H1 (cell line): Measurements from ENCODE around the gene FLNC. TPM values are rescaled to one million over a fixed set of nuclear protein-coding genes. Genes with fewer than 3 reads are reported as not detected.

Source experiments
- CTCF ChIA-PET: fragments of 300-600 bp; sonication (Branson Sonifier 250); formaldehyde crosslinking; loops from one replicate; lab custom pipeline; 2021; ENCODE audit not compliant: partially characterized antibody; lab: Charles Lee
- POLR2A ChIA-PET: fragments of 300-600 bp; sonication (Branson Sonifier 250); formaldehyde crosslinking; loops from one replicate; lab custom pipeline; 2021; ENCODE audit warnings: inconsistent platforms; ENCODE audit not compliant: partially characterized antibody; lab: Charles Lee
- DNase-seq, 2 experiments: peaks; one replicate each; pipeline versions ENCODE4 v3.0.0 to v3.0.0-alpha.2; 2010 to 2022; ENCODE audit warnings: low spot score in 2 of 2, low read depth in 1 of 2, mixed read lengths in 1 of 2
- FAIRE-seq: peaks from 2 replicates; lab custom pipeline; 2011; peaks lifted over from hg19 to GRCh38; lab: Jason Lieb, UNC
- H2AFZ ChIP-seq: 2 replicates; pipeline ENCODE4 v1.8.1; 2012; ENCODE audit warnings: low read length, inconsistent platforms
- H2AK5ac ChIP-seq: 2 replicates; pipeline ENCODE4 v1.6.1; 2013; ENCODE audit warnings: low read depth, low read length
- H2BK120ac ChIP-seq: replicated peaks from 2 replicates; pipeline ENCODE3; 2013; ENCODE audit warnings: low read depth, low read length, inconsistent platforms
- H2BK12ac ChIP-seq: 2 replicates; pipeline ENCODE4 v1.6.1; 2013; ENCODE audit warnings: low read depth, low read length
- H2BK15ac ChIP-seq: 2 replicates; pipeline ENCODE4 v1.6.1; 2013; ENCODE audit warnings: low read length
- H2BK20ac ChIP-seq: 2 replicates; pipeline ENCODE4 v1.6.1; 2013; ENCODE audit warnings: low read length
- H2BK5ac ChIP-seq: 2 replicates; pipeline ENCODE4 v1.6.1; 2013; ENCODE audit warnings: low read depth, low read length
- H3K14ac ChIP-seq: 2 replicates; pipeline ENCODE4 v1.6.1; 2013; ENCODE audit warnings: inconsistent platforms; ENCODE audit not compliant: insufficient read length
- H3K18ac ChIP-seq: 2 replicates; pipeline ENCODE4 v1.6.1; 2013; ENCODE audit warnings: low read length; ENCODE audit errors: extremely low read depth
- H3K23ac ChIP-seq: 2 replicates; pipeline ENCODE4 v1.6.1; 2013; ENCODE audit warnings: inconsistent platforms; ENCODE audit not compliant: insufficient read length
- H3K23me2 ChIP-seq: 2 replicates; pipeline ENCODE4 v1.6.1; 2013; ENCODE audit warnings: low read depth, low read length
- H3K27ac ChIP-seq: 2 replicates; pipeline ENCODE4 v1.6.1; 2011; ENCODE audit warnings: low read depth, low read length, inconsistent platforms
- H3K27me3 ChIP-seq, 4 experiments: replicated peaks in 1 of 4; 1 replicate in 1 of 4; 2 replicates in 3 of 4; pipeline versions ENCODE4 v1.6.1 to v1.8.1; 2011 to 2013; ENCODE audit warnings: low read length in 3 of 4, mild to moderate bottlenecking in 3 of 4, inconsistent platforms in 2 of 4, mixed read lengths in 2 of 4, moderate library complexity in 1 of 4; ENCODE audit not compliant: control insufficient read depth in 3 of 4, insufficient read depth in 3 of 4; ENCODE audit errors: extremely low read depth in 1 of 4
- H3K36me3 ChIP-seq, 4 experiments: 2 replicates each; pipeline versions ENCODE4 v1.6.1 to v1.8.1; 2011 to 2013; ENCODE audit warnings: mild to moderate bottlenecking in 4 of 4, low read length in 3 of 4, moderate library complexity in 2 of 4, control low read depth in 1 of 4, inconsistent platforms in 1 of 4; ENCODE audit not compliant: insufficient read depth in 4 of 4, control insufficient read depth in 2 of 4
- H3K4ac ChIP-seq: replicated peaks from 2 replicates; pipeline ENCODE3; 2013; ENCODE audit warnings: low read length, low read depth, mixed read lengths, inconsistent platforms; ENCODE audit not compliant: insufficient read length
- H3K4me1 ChIP-seq, 4 experiments: replicated peaks in 1 of 4; 1 replicate in 1 of 4; 2 replicates in 3 of 4; pipeline versions ENCODE4 v1.6.1 to v1.8.1; 2011 to 2013; ENCODE audit warnings: low read length in 3 of 4, inconsistent platforms in 2 of 4, mixed read lengths in 1 of 4; ENCODE audit not compliant: insufficient read depth in 4 of 4, control insufficient read depth in 3 of 4
- H3K4me2 ChIP-seq, 2 experiments: 2 replicates each; pipeline versions ENCODE4 v1.6.1 to v1.8.1; 2011 to 2013; ENCODE audit warnings: low read depth in 2 of 2, low read length in 2 of 2, control low read depth in 1 of 2, inconsistent platforms in 1 of 2, mild to moderate bottlenecking in 1 of 2; ENCODE audit not compliant: insufficient read depth in 1 of 2
- H3K4me3 ChIP-seq, 4 experiments: fragments of 200-600, 300-600 bp in 1 of 4; sonication (generic), shearing (Covaris generic), sonication (Bioruptor Twin) in 1 of 4; 2 replicates each; pipeline versions ENCODE4 v1.5.1 to v1.8.1; 2011 to 2016; ENCODE audit warnings: low read length in 4 of 4, low read depth in 3 of 4, control low read depth in 2 of 4, inconsistent platforms in 2 of 4, mild to moderate bottlenecking in 2 of 4, mixed read lengths in 1 of 4, moderate library complexity in 1 of 4; ENCODE audit not compliant: insufficient read depth in 2 of 4; ENCODE audit errors: extremely low read depth in 1 of 4
- H3K56ac ChIP-seq: replicated peaks from 2 replicates; pipeline ENCODE3; 2013; ENCODE audit warnings: low read depth, mild to moderate bottlenecking, mixed read lengths, low read length, inconsistent platforms; ENCODE audit not compliant: insufficient read length
- H3K79me1 ChIP-seq: 2 replicates; pipeline ENCODE4 v1.6.1; 2013; ENCODE audit warnings: low read depth, low read length, control low read depth
- H3K79me2 ChIP-seq, 2 experiments: 2 replicates each; pipeline versions ENCODE4 v1.6.1 to v1.8.1; 2012 to 2013; ENCODE audit warnings: low read length in 2 of 2, mild to moderate bottlenecking in 2 of 2, inconsistent platforms in 1 of 2; ENCODE audit not compliant: insufficient read depth in 2 of 2, control insufficient read depth in 1 of 2
- H3K9ac ChIP-seq, 4 experiments: replicated peaks in 1 of 4; 1 replicate in 1 of 4; 2 replicates in 3 of 4; pipeline versions ENCODE4 v1.6.1 to v1.8.1; 2011 to 2013; ENCODE audit warnings: low read depth in 3 of 4, low read length in 3 of 4, control low read depth in 2 of 4, mild to moderate bottlenecking in 2 of 4, moderate library complexity in 2 of 4, inconsistent platforms in 1 of 4; ENCODE audit errors: extremely low read depth in 1 of 4
- H3K9me3 ChIP-seq, 2 experiments: 2 replicates each; pipeline versions ENCODE4 v1.6.1 to v1.8.1; 2012 to 2013; ENCODE audit warnings: mild to moderate bottlenecking in 2 of 2, moderate library complexity in 2 of 2, control low read depth in 1 of 2, inconsistent platforms in 1 of 2, low read depth in 1 of 2, low read length in 1 of 2, mixed read lengths in 1 of 2; ENCODE audit not compliant: insufficient read depth in 2 of 2
- H4K20me1 ChIP-seq, 2 experiments: replicated peaks in 1 of 2; 2 replicates each; pipeline versions ENCODE3 to v1.8.1; 2011 to 2013; ENCODE audit warnings: inconsistent platforms in 2 of 2, low read length in 2 of 2, mild to moderate bottlenecking in 1 of 2; ENCODE audit not compliant: insufficient read depth in 2 of 2, control insufficient read depth in 1 of 2
- H4K5ac ChIP-seq: 2 replicates; pipeline ENCODE4 v1.6.1; 2013; ENCODE audit warnings: low read length, low read depth, mixed read lengths, inconsistent platforms; ENCODE audit not compliant: insufficient read length
- H4K8ac ChIP-seq: 2 replicates; pipeline ENCODE4 v1.8.0; 2013; ENCODE audit warnings: mild to moderate bottlenecking, moderate library complexity, low read length, inconsistent platforms; ENCODE audit not compliant: insufficient read depth; ENCODE audit errors: extremely low read depth
- H4K91ac ChIP-seq: replicated peaks from 2 replicates; pipeline ENCODE3; 2013; ENCODE audit warnings: low read length, mixed read lengths, inconsistent platforms; ENCODE audit not compliant: insufficient read length
- KDM4A ChIP-seq: IDR thresholded peaks from one replicate; pipeline ENCODE4 v1.7.1; 2012; ENCODE audit warnings: low read depth, mild to moderate bottlenecking, moderate library complexity, low read length, inconsistent platforms; ENCODE audit not compliant: severe bottlenecking
- SIN3A ChIP-seq, 2 experiments: IDR thresholded peaks in 1 of 2; conservative IDR thresholded peaks in 1 of 2; 2 replicates each; pipeline ENCODE4 v1.6.1; 2011 to 2012; ENCODE audit warnings: low read length in 2 of 2, improper control_type of control experiment in 1 of 2, low read depth in 1 of 2, mild to moderate bottlenecking in 1 of 2
- SP4 ChIP-seq: IDR thresholded peaks from 2 replicates; pipeline ENCODE4 v1.6.1; 2012; ENCODE audit warnings: low read length, inconsistent platforms
- TAF1 ChIP-seq: IDR thresholded peaks from 2 replicates; pipeline ENCODE4 v1.6.1; 2011; ENCODE audit warnings: mild to moderate bottlenecking, low read depth, low read length
- WGBS, 2 experiments: shearing (Covaris generic) in 1 of 2; methylation state at CpG; one replicate each; pipeline versions ENCODE4 v1.1.6 to v1.1.7; 2013 to 2015; ENCODE audit warnings: low lambda C conversion rate in 2 of 2, mixed read lengths in 2 of 2, inconsistent platforms in 1 of 2, low coverage in 1 of 2, missing lambda C conversion rate in 1 of 2; ENCODE audit not compliant: insufficient replicate concordance in 2 of 2, insufficient coverage in 1 of 2, insufficient read length in 1 of 2; ENCODE audit errors: extremely low coverage in 1 of 2, missing lambda C conversion rate in 1 of 2; 5-methylcytosine and 5-hydroxymethylcytosine counted together
- polyA plus RNA-seq, 7 experiments: library from polyadenylated mRNA; depleted of rRNA in 3 of 7; stranded (reverse) in 5 of 7; unstranded in 2 of 7; fragments of >200 nt in 5 of 7; fragments of 200-250 nt in 2 of 7; gene quantifications; 1 replicate in 5 of 7; 2 replicates in 1 of 7; 4 replicates in 1 of 7; pipeline versions ENCODE4 v1.2.1 to v1.2.3, GENCODE V29; 2011 to 2013; ENCODE audit warnings: missing spikeins in 2 of 7, mixed read lengths in 2 of 7
- total RNA-seq: library from RNA; stranded (reverse); fragmentation: NEBNext Ultra II Directional; extraction: Animal tissue kit (Norgen Biotek cat#: 25700); gene quantifications from 2 replicates; pipeline ENCODE4 v1.2.1, GENCODE V29; 2021

Gene FLNC
- total and polyA plus RNA-seq, 2 of the 8 experiments (the other 6 are each of a cell fraction or from before 2014, with no cell fraction given), result 1.9 to 10.7 TPM

DNA sequence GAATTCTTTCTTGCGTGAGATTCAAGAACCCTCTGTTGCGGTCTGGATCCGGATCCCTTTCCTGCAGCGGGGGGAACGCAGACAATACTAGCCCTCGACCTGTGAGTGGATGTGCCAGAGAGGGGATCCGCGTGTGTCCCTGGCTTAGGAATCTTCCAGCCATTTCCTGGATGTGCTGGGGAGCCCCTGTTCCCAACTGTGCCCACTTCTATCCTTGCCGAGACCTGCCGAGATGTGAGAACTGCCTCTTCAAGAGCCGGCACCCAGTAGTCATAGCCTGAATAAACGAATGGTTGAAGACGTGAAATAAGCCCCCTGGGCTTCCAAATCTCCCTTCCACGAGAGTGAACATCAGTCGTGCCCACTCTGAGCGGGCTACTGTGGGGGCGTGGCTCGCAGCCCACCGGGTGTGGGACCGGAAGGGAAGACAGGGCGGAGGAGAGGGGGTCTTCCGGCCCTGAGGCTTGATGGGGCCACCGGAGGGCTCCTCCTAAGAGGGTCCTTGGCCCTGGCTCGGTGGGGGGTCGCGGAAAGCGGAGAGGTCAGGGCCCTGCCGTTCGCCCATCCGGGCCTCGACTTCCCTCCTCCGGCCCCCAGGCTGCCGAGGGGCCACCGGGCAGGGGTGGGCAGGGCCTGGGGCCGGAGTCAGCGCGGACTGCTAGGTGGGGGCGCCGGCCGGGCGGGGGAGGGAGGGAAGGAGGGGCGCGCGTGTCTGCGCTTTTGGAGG lies 39.7 kb upstream of the FLNC start:
- peak overlapping the region; percentile 71 for H3K18ac ChIP-seq
- H3K27me3 ChIP-seq, result no peaks in the 10 kb centered on the region; a peak in 1 of 7 replicates
- H3K9ac ChIP-seq, result no peak overlapping the region; a peak in 1 of 7 replicates
- H2BK20ac ChIP-seq, result no peak overlapping the region
- H3K9me3 ChIP-seq, result no peaks in the 10 kb centered on the region
- H4K8ac ChIP-seq, result no peak overlapping the region; the same call in 1 of the 2 replicates
- peak overlapping the region; percentile 71 for H3K56ac ChIP-seq
- TF ChIP-seq KDM4A (peak; percentile 25), TAF1 (0 out of 2 replicates have a peak, but pooled peaks have one; percentile 13), SP4 (no peak), SIN3A (conservative IDR thresholded peaks at IDR 0.05 in 1 of 2, IDR thresholded peaks at IDR 0.05 in 1 of 2; ENCODE audit: low read depth in 1 of 2, low read length in 2 of 2) (peak in 1 of 2 experiments; percentile 54; a peak in 1 of 4 replicates)
- no peaks in the 10 kb centered on the region for H4K20me1 ChIP-seq
- 0 out of 2 replicates have a peak overlapping the region, but pooled peaks have one; percentile 61 for H2BK15ac ChIP-seq
- no peak overlapping the region for H3K14ac ChIP-seq
- no peak overlapping the region for H3K27ac ChIP-seq
- H3K4me3 ChIP-seq, result peak overlapping the region; percentile 66 to 100 (median 76)
- H2BK12ac ChIP-seq, result no peak overlapping the region
- no peak overlapping the region for H2AK5ac ChIP-seq
- peaks cover 6 to 11% (median 8%) of the 10 kb centered on the region in 4 experiments for H3K4me1 ChIP-seq
- H3K79me1 ChIP-seq, result no peaks in the 10 kb centered on the region
- H3K23me2 ChIP-seq, result peaks cover 8% of the 10 kb centered on the region; the same call in 1 of the 2 replicates
- 16% methylated on average over 30 of the region's 45 CpGs; no CpG with 5 or more reads in 1 of the 2 experiments for WGBS, 2 experiments
- H2BK120ac ChIP-seq, result no peak overlapping the region
- no peak overlapping the region for H3K23ac ChIP-seq
- H3K79me2 ChIP-seq, result no peaks in the 10 kb centered on the region
- peaks cover 0 to 4% (median under 1%) of the 10 kb centered on the region in 4 experiments; a peak in 3 of 8 replicates for H3K36me3 ChIP-seq
- CTCF ChIA-PET, result interaction anchor here (1.0 to 5.8 kb wide), 2 partner anchors 52 to 91 kb away, joined by 3 to 42 read pairs; no protein-coding TSS in a partner anchor
- DNase-seq (peak in 1 of 2 experiments; percentile 82), FAIRE-seq (no peak)
- no peak overlapping the region for H3K4ac ChIP-seq
- H2BK5ac ChIP-seq, result peak overlapping the region; percentile 88; the same call in 1 of the 2 replicates
- H3K4me2 ChIP-seq, result peak overlapping the region; percentile 92 to 97
- peak overlapping the region; percentile 32 for H4K5ac ChIP-seq
- H4K91ac ChIP-seq, result no peak overlapping the region
- peak overlapping the region; percentile 47; the same call in 1 of the 2 replicates for H2AFZ ChIP-seq
- POLR2A ChIA-PET, result interaction anchor here (0.8 to 0.9 kb wide), 2 partner anchors 22 kb away, joined by 3 to 5 read pairs; no protein-coding TSS in a partner anchor
